ENCODE data around the gene STAG1. TPM values are rescaled to one million over a fixed set of nuclear protein-coding genes. Genes with fewer than 3 reads are reported as not detected.
A peak's percentile ranks its signal among the peaks of the same experiment; 100 is the strongest.
"Not testable (repeated sequence)": the region's sequence is repeated elsewhere in the genome, so short reads cannot be mapped to it uniquely, and the experiment has no call there.

The STAG1 gene
- total and polyA plus RNA-seq, 8 donors, result 29.6 to 52.7 (median 44.1) TPM

DNA sequence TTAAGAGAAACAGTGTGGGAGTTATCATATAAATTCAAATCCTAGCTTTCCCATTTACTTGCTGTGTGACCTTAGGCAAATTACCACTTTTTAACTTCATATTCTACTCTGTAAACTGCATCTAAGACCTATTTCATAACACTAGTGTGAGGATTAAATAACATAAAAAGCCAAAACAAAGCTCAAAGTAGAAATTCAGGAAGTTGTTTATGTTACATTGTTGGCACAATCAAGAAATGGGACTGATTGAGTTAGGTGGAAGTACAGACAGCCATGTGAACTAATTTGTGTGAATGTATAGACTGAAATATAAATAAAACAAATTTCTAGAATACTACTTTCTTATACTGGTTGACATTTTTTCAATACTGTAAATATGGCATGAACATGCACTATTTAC, 131.7 kb downstream of the STAG1 start:
- TF ChIP-seq, protein P1, sequence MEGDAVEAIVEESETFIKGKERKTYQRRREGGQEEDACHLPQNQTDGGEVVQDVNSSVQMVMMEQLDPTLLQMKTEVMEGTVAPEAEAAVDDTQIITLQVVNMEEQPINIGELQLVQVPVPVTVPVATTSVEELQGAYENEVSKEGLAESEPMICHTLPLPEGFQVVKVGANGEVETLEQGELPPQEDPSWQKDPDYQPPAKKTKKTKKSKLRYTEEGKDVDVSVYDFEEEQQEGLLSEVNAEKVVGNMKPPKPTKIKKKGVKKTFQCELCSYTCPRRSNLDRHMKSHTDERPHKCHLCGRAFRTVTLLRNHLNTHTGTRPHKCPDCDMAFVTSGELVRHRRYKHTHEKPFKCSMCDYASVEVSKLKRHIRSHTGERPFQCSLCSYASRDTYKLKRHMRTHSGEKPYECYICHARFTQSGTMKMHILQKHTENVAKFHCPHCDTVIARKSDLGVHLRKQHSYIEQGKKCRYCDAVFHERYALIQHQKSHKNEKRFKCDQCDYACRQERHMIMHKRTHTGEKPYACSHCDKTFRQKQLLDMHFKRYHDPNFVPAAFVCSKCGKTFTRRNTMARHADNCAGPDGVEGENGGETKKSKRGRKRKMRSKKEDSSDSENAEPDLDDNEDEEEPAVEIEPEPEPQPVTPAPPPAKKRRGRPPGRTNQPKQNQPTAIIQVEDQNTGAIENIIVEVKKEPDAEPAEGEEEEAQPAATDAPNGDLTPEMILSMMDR (IDR thresholded peaks at IDR 0.05), result no peak
- H3K27ac ChIP-seq, result peak overlapping the region in 1 of 2 donors; percentile 13
- no peak for DNase-seq
- H3K27me3 ChIP-seq, result no peaks in the 10 kb centered on the region
- H3K9me3 ChIP-seq, result no peaks in the 10 kb centered on the region
- H3K4me1 ChIP-seq, result peaks cover 0 to 48% of the 10 kb centered on the region in 2 donors
- H3K36me3 ChIP-seq, result peaks cover 0 to 4% of the 10 kb centered on the region in 2 donors
- no peak for ATAC-seq
- intact Hi-C loops (cut with DNase I), result no loop called here
- H3K4me3 ChIP-seq, result no peak overlapping the region

DNA sequence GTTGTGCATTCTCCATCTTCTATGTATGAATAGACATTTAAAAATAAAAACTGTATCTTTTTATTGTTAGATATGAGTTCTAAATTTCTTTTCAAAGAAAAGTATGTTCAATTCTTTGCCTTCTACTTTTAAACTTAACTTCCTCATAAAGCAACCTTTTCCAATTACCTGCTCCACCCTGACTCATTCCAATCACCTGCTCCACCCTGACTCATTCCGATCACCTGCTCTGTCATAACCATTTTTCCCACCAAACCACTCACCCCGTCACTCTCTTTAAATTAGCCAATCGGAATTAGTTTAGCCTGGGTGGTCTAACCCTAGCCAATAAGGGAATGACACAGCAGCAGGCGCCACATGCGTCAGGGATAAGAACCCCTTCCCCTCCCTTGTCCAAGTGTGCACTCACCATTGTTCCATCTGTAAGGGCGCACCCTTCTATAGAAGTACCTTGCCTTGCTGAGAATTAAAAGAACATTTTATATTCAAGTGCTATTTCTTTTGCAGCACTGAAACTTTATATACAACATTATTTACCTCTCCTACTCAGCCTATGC, 134.1 kb downstream of the STAG1 start:
- intact Hi-C loops (cut with DNase I); H3K4me3 ChIP-seq; ATAC-seq; H3K27me3 ChIP-seq; H3K9me3 ChIP-seq; H3K27ac ChIP-seq; H3K36me3 ChIP-seq: not testable (repeated sequence)
- DNase-seq, result peak in 1 of 4 donors; percentile 38
- H3K4me1 ChIP-seq, result peaks cover 0 to 31% of the 10 kb centered on the region in 2 donors

DNA sequence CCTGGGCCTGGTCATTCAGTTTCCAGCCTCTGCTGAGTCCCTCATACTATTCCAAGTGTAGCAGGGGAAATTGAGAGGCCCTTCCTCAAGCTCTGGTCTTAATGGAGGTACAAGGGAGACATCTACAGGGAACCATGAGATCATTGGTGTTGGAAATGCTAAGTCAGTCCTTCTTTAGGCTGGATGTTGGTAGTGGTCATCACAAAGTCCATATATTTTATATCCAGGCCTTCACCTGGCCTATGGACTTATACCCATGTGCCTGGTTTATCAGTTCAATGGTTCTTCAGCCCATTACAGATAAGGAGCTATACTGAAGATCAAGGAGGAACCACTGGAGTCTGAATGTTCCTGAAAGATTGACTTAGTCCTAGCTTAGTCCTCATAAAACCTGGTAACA, 135.0 kb downstream of the STAG1 start:
- no peak overlapping the region for H3K27ac ChIP-seq
- TF ChIP-seq, protein P1 (IDR thresholded peaks at IDR 0.05), result no peak
- intact Hi-C loops (cut with DNase I), result no loop called here
- peaks cover 0 to 31% of the 10 kb centered on the region in 2 donors for H3K4me1 ChIP-seq
- no peak overlapping the region for H3K4me3 ChIP-seq
- ATAC-seq (peak; percentile 50), DNase-seq (no peak)
- H3K27me3 ChIP-seq, result no peaks in the 10 kb centered on the region
- H3K9me3 ChIP-seq, result no peaks in the 10 kb centered on the region
- peaks cover 0 to 4% of the 10 kb centered on the region in 2 donors for H3K36me3 ChIP-seq

DNA sequence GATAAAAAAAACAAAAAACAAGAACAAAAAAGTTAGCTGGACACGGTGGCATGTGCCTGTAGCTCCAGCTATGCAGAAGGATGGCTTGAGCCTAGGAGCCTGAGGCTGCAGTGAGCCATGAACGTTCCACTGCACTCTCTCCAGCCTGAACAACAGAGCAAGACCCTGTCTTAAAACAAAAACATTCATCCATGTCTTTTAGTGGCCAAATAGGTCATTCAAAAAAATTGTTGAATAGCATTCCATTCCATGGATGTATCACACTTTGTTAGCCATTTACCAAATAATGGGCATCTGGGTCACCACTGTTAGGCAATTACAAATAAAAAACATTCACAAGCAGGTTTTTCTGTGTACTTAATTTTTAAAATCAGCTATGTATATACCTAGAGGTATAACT, 139.7 kb downstream of the STAG1 start:
- no peak overlapping the region for H3K4me3 ChIP-seq
- H3K9me3 ChIP-seq, result no peaks in the 10 kb centered on the region
- no peaks in the 10 kb centered on the region for H3K27me3 ChIP-seq
- intact Hi-C loops (cut with DNase I), result no loop called here
- H3K27ac ChIP-seq, result no peak overlapping the region
- peaks cover 0 to 13% of the 10 kb centered on the region in 2 donors for H3K4me1 ChIP-seq
- H3K36me3 ChIP-seq, result peaks cover 0 to 8% of the 10 kb centered on the region in 2 donors
- ATAC-seq (no peak), DNase-seq (no peak)
- TF ChIP-seq, protein P1 (IDR thresholded peaks at IDR 0.05), result no peak

DNA sequence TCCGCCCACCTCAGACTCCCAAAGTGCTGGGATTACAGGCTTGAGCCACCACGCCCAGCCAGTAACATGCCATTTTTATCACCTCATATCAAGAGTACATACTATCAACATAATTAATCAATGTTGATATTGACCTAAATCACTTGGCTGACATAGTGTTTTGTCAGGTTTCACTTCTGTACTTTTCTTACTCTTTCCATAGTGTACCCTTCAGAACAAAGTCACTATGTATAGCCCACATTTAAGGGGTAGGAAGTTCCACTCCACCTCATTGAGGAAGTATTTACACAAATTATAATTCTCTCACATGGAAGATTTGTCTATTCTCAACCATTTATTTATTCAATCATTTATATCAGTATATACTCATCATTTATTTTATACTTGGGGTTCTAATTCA, 145.2 kb downstream of the STAG1 start:
- H3K9me3 ChIP-seq, result no peaks in the 10 kb centered on the region
- no peak overlapping the region for H3K27ac ChIP-seq
- peaks cover 0 to 33% of the 10 kb centered on the region in 2 donors for H3K36me3 ChIP-seq
- no peak for DNase-seq
- intact Hi-C loops (cut with DNase I), result no loop called here
- no peaks in the 10 kb centered on the region for H3K27me3 ChIP-seq
- no peaks in the 10 kb centered on the region for H3K4me1 ChIP-seq
- H3K4me3 ChIP-seq, result no peak overlapping the region
- TF ChIP-seq, protein P1 (IDR thresholded peaks at IDR 0.05), result no peak
- no peak for ATAC-seq

DNA sequence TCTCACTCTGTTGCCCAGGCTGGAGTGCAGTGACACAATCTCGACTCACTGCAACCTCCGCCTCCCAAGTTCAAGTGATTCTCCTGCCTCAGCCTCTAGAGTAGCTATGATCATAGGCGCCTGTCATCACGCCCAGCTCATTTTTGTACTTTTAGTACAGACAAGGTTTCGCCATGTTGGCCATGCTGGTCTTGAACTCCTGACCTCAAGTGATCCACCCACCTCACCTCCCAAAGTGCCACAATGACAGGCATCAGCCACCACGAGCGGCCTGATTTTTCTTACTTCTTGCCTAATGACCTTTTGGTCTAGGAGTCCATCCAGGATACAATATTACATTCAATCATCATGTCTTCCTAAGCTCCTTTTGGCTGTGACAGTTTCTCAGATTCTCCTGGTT, 146.0 kb downstream of the STAG1 start:
- H3K9me3 ChIP-seq; H3K27me3 ChIP-seq; intact Hi-C loops (cut with DNase I); H3K27ac ChIP-seq; ATAC-seq; DNase-seq; H3K4me3 ChIP-seq; H3K4me1 ChIP-seq: not testable (repeated sequence)
- peaks cover 0 to 39% of the 10 kb centered on the region in 2 donors for H3K36me3 ChIP-seq
